C1 segment of cervical spinal cord (tissue), 14 donors: ENCODE data around the gene FAM199X.
A peak's percentile ranks its signal among the peaks of the same experiment; 100 is the strongest.
"Not testable (repeated sequence)": the region's sequence is repeated elsewhere in the genome, so short reads cannot be mapped to it uniquely, and the experiment has no call there.

ENCODE experiments used
- DNase-seq, 14 donors: peaks; one replicate each; lab custom pipeline; 2025; lab: John Stamatoyannopoulos, UW

The FAM199X gene

GRCh38 chrX:104187931-104188330 lies 21.7 kb downstream of the FAM199X start:
- peak in 1 of 14 donors; percentile 0 for DNase-seq

GRCh38 chrX:104189837-104190236 lies 23.6 kb downstream of the FAM199X start:
- no peak for DNase-seq

DNA sequence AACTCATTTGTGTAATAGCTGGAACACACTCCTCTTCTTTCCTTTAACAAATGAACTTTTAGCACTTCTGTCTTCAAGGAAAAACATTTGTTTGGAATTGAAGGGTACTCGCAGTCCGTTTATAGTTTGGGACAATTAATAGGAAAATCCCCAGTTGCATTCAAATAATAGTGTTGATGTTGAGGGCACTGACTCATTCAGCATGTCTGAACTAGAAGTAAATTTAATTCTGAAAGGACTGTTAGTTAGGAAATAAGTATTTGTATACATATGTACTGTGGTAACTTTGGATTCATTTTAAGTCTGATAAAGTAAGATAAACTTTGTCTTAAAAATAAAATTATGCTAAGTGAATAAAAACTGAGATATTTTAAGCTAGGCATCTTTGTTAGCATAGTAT lies 27.2 kb downstream of the FAM199X start:
- DNase-seq = no peak

DNA sequence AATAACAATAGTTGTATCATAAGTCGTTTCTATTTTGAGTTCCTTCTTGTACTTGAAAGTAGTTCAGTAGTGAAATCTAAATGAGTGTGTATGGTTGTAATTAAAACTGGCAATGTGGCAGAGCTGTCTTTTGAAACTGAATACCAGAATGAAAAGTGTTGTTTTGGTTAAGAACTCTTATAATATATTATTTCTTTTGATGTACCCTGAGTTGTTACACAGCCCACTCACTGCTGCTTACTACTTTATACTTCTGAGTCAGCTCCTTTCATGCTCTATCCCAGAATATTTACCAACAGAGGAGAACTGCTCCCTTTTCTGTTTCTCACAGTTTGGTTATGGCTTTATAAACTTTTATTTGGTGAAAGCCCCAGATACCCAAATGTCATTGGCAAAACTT lies 28.8 kb downstream of the FAM199X start:
- no peak for DNase-seq

DNA sequence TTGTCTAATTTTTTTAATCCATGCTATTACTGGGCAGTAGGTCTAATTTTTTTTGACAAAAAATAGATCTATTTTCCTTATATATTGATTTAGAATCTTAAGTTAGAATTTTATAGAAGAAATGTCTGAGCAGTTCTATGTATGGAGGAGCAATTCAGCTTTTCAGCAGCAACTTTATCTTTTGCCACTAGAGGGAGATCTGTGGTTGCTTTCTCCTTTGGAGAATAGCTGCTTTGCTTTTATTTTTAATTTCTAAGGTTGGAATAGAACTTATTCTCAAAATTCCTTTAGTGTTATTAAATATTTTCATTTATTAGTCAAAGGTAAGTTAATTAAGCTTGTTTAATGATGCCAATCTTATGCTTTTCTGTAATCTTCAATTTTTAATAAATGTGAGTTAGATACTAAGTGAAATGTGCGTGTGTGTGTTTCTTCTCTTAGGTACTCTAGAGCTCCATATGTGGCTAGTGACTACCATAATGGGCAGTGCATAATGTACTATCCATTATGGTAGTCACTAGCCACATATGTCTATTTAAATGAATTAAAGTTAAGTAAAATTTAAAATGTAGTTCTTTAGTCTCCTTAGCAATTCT lies 29.3 kb downstream of the FAM199X start:
- peak in 1 of 14 donors; percentile 2 for DNase-seq

- DNase-seq = no peak
Measured at GRCh38 chrX:104205548-104205947, 39.3 kb downstream of the FAM199X start.

- DNase-seq = no peak
Measured at GRCh38 chrX:104211187-104211586, 44.9 kb downstream of the FAM199X start.

GRCh38 chrX:104230060-104230459 lies 63.8 kb downstream of the FAM199X start:
- DNase-seq = not testable (repeated sequence)
